ENCODE data around the gene RPL31. TPM values are rescaled to one million over a fixed set of nuclear protein-coding genes. Genes with fewer than 3 reads are reported as not detected.

Gene RPL31
- total RNA-seq, 2 donors from 2014 or later: 1,597 to 1,823 TPM

- H3K27me3 Mint-ChIP-seq (ENCODE audit: insufficient read depth): no peaks in the 10 kb centered on the region
- H3K4me1 ChIP-seq (ENCODE audit: control insufficient read depth, insufficient read depth, low read length): no peaks in the 10 kb centered on the region
- no peak for DNase-seq
- no peaks in the 10 kb centered on the region for H3K27me3 ChIP-seq (ENCODE audit: control insufficient read depth, insufficient read depth, low read length, poor library complexity, severe bottlenecking)
- no peak overlapping the region for H3K27ac ChIP-seq (ENCODE audit: low read depth, low read length)
- 96 to 100% methylated on average over 2 to 5 of the region's 5 CpGs for WGBS, 2 experiments (ENCODE audit: insufficient coverage in 1 of 2, insufficient read length in 1 of 2)
- TF ChIP-seq CTCF (conservative IDR thresholded peaks at IDR 0.05): no peak
- H3K9ac ChIP-seq (ENCODE audit: extremely low read depth, low read length, poor library complexity, severe bottlenecking): no peak overlapping the region
- no peaks in the 10 kb centered on the region for H3K9me3 ChIP-seq (ENCODE audit: control insufficient read depth, low read length)
- no peaks in the 10 kb centered on the region for H3K36me3 Mint-ChIP-seq (ENCODE audit: low read depth)
- H3K4me3 ChIP-seq (ENCODE audit: low read length): no peak overlapping the region
- no peaks in the 10 kb centered on the region for H3K9me3 Mint-ChIP-seq
- H3K27ac Mint-ChIP-seq: no peak overlapping the region
- peaks cover 4% of the 10 kb centered on the region for H3K4me1 Mint-ChIP-seq
- H3K4me3 Mint-ChIP-seq: no peak overlapping the region
- H3K36me3 ChIP-seq (ENCODE audit: control insufficient read depth, insufficient read depth, low read length): no peaks in the 10 kb centered on the region
These were observed 10.7 kb upstream of the RPL31 start for GRCh38 chr2:100991404-100991773.

- Mint-ChIP-seq H3K27me3 (ENCODE audit: insufficient read depth) (no peaks in the 10 kb centered on the region), H3K4me1 (peaks cover 4% of the 10 kb centered on the region), H3K9me3 (no peaks in the 10 kb centered on the region), H3K4me3 (no peak overlapping the region), H3K36me3 (ENCODE audit: low read depth) (no peaks in the 10 kb centered on the region), H3K27ac (no peak overlapping the region)
- 76 to 93% methylated on average over 2 to 6 of the region's 6 CpGs for WGBS, 2 experiments (ENCODE audit: insufficient coverage in 1 of 2, insufficient read length in 1 of 2)
- no peak for DNase-seq
- H3K4me3 ChIP-seq (ENCODE audit: low read length): no peak overlapping the region
- no peaks in the 10 kb centered on the region for H3K36me3 ChIP-seq (ENCODE audit: control insufficient read depth, insufficient read depth, low read length)
- TF ChIP-seq CTCF (conservative IDR thresholded peaks at IDR 0.05): no peak
- no peak overlapping the region for H3K9ac ChIP-seq (ENCODE audit: extremely low read depth, low read length, poor library complexity, severe bottlenecking)
- no peaks in the 10 kb centered on the region for H3K27me3 ChIP-seq (ENCODE audit: control insufficient read depth, insufficient read depth, low read length, poor library complexity, severe bottlenecking)
- no peaks in the 10 kb centered on the region for H3K9me3 ChIP-seq (ENCODE audit: control insufficient read depth, low read length)
- H3K4me1 ChIP-seq (ENCODE audit: control insufficient read depth, insufficient read depth, low read length): no peaks in the 10 kb centered on the region
- H3K27ac ChIP-seq (ENCODE audit: low read depth, low read length): no peak overlapping the region
These were observed 9.8 kb upstream of the RPL31 start for GRCh38 chr2:100992262-100992661.

GRCh38 chr2:100993294-100993693 is 8.8 kb upstream of the RPL31 start:
- no peaks in the 10 kb centered on the region for H3K27me3 Mint-ChIP-seq (ENCODE audit: insufficient read depth)
- H3K9me3 Mint-ChIP-seq: no peaks in the 10 kb centered on the region
- Histone ChIP-seq H3K4me3 (ENCODE audit: low read length) (no peak overlapping the region), H3K9me3 (ENCODE audit: control insufficient read depth, low read length) (no peaks in the 10 kb centered on the region), H3K27ac (ENCODE audit: low read depth, low read length) (no peak overlapping the region), H3K4me1 (ENCODE audit: control insufficient read depth, insufficient read depth, low read length) (no peaks in the 10 kb centered on the region), H3K9ac (ENCODE audit: extremely low read depth, low read length, poor library complexity, severe bottlenecking) (no peak overlapping the region), H3K36me3 (ENCODE audit: control insufficient read depth, insufficient read depth, low read length) (no peaks in the 10 kb centered on the region), H3K27me3 (ENCODE audit: control insufficient read depth, insufficient read depth, low read length, poor library complexity, severe bottlenecking) (no peaks in the 10 kb centered on the region)
- no peak overlapping the region for H3K27ac Mint-ChIP-seq
- TF ChIP-seq CTCF (conservative IDR thresholded peaks at IDR 0.05): no peak
- H3K36me3 Mint-ChIP-seq (ENCODE audit: low read depth): no peaks in the 10 kb centered on the region
- 95 to 96% methylated on average over 3 to 17 of the region's 17 CpGs for WGBS, 2 experiments (ENCODE audit: insufficient coverage in 1 of 2, insufficient read length in 1 of 2)
- H3K4me3 Mint-ChIP-seq: no peak overlapping the region
- peaks cover 4% of the 10 kb centered on the region for H3K4me1 Mint-ChIP-seq
- DNase-seq: no peak

Data from endodermal cell (in vitro differentiated cells).